GM12865 (cell line): ENCODE results near the gene RAP1GAP.

Experiments used
- DNase-seq: peaks from one replicate; pipeline ENCODE4 v3.0.0; 2010; ENCODE audit warnings: low read depth
- H3K4me3 ChIP-seq: 2 replicates; pipeline ENCODE4 v1.5.1; 2011; ENCODE audit warnings: mild to moderate bottlenecking, low read depth, low read length, control low read depth
- TF ChIP-seq, protein P1 (sequence below): IDR thresholded peaks from 2 replicates; pipeline ENCODE4 v1.5.1; 2011; ENCODE audit warnings: low read length, control low read depth, low read depth, inconsistent platforms; ENCODE audit not compliant: insufficient read depth; ENCODE audit errors: missing control alignments

Gene RAP1GAP

DNA sequence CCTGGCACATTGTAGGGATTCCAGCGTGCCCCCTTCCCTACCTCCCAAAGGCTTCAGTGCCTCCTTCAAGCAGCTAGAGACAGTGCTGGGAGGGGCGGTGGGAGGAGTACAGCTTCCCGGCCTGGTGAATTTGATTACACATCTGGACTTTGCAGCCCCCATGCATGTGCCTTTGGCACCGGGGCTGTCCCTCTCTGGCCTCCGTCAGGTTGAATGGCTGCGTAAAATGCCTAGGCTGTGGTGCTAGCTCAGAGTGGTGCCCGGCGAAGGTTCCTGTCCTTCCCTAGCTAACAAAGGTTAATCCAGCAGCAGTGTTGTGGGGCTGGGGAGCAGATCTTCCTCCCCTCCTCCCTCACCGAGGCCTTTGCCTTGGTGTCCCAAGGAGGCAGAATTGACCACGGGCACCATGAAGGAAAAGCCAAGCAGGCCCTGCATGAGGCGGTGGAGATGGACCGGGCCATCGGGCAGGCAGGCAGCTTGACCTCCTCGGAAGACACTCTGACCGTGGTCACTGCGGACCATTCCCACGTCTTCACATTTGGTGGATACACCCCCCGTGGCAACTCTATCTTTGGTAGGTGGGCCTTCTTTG, 93.7 kb downstream of the RAP1GAP start:
- H3K4me3 ChIP-seq, result no peak overlapping the region
- TF ChIP-seq, protein P1, sequence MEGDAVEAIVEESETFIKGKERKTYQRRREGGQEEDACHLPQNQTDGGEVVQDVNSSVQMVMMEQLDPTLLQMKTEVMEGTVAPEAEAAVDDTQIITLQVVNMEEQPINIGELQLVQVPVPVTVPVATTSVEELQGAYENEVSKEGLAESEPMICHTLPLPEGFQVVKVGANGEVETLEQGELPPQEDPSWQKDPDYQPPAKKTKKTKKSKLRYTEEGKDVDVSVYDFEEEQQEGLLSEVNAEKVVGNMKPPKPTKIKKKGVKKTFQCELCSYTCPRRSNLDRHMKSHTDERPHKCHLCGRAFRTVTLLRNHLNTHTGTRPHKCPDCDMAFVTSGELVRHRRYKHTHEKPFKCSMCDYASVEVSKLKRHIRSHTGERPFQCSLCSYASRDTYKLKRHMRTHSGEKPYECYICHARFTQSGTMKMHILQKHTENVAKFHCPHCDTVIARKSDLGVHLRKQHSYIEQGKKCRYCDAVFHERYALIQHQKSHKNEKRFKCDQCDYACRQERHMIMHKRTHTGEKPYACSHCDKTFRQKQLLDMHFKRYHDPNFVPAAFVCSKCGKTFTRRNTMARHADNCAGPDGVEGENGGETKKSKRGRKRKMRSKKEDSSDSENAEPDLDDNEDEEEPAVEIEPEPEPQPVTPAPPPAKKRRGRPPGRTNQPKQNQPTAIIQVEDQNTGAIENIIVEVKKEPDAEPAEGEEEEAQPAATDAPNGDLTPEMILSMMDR, result no peak
- DNase-seq, result no peak

DNA sequence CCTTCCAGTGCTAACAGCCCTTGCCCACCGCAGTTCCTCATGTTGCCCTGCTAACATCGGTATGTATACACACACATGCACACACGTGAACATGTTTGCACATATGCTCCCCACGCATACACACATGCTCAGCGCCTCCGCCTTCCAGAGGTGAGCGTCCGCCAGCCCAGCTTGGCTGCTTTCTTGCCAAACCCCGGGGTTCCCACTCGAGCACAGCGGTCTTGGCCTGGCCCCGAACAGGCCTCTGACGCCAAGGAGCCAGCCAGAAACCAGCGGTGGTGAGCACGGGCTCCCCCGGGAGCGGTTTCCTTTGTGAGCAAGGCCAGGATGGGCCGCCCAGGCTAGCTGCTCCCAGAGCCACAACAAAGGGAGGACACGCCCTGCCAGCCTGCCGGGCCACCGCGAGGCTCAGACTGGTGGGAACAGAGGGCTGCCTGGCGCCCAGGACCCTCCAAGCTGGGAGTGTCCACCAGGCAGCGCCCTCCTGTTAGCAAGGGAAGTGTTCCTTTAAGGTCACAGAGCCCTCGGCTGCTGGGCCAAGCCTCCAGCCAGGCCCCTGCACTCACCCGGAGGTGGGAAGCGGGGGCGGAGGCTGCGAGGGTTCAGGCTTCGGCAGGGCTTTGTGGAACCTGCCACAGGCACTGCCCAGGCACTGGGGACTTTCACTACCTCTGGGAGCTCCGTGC, 94.5 kb downstream of the RAP1GAP start:
- TF ChIP-seq, protein P1, result no peak
- DNase-seq, result no peak
- H3K4me3 ChIP-seq, result no peak overlapping the region

DNA sequence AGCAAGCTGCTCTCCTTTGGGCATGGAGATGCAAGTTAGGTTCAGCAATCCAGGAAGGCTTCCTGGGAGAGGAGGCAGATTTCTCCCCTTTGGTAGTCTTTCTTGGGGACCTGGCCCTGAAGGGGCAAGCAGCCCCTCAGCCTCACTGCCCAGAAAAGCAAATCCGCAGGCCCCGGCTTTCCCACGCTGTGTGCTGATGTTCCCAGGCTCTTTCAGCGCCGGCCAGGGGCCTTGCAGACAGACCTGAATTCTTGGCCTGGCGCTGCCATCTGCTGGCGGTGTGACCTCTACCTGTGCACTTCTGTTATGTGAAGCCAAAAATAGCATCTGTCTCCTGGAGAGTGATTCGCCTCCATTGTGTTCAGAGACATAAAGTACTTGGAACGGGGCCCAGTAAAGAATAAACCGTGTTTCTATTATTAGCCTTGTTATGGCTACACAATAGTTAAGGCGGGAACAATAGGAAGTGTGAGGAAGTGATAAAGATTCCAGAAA, 95.1 kb downstream of the RAP1GAP start:
- H3K4me3 ChIP-seq, result no peak overlapping the region
- DNase-seq, result peak; percentile 53
- TF ChIP-seq, protein P1, result peak; percentile 32

DNA sequence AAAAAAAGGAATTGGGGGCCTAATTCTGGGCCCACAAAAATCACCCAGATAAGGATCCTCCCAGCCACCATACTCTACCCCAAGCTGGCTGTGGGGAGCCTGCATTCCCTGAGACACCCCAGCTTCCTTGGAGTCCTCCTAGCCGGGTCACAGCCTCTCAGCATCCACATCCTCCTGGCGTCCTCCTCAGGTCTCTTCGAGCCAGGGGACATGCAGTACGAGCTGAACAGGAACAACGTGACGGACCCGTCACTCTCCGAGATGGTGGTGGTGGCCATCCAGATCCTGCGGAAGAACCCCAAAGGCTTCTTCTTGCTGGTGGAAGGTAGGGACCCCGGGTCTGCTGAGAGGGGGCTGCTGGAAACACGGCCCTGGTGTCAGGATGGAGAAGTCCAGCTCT, 95.7 kb downstream of the RAP1GAP start:
- no peak for DNase-seq
- H3K4me3 ChIP-seq, result no peak overlapping the region
- TF ChIP-seq, protein P1, result no peak

DNA sequence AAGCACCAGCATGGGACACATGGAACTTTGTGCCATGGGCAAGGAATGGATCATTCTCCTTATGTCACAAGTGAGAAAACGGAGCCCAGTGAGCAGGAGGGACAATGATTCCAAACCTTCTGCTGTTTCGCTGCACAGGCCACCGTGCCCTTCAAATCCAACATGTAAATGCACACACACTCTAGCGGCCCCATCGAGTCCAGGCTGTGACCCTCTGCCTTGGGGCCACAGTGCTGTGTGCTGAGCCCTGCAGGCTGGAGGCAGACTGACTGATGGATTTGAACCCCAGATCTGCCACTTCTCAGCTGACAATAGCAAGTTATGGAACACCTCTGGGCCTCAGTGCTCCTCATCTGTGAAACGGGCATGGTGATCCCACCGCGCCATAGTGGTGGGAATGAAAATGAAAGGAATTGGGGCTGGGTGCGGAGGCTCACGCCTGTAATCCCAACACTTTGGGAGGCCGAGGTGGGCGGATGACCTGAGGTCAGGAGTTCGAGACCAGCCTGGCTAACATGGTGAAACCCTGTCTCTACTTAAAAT, 96.4 kb downstream of the RAP1GAP start:
- no peak for DNase-seq
- TF ChIP-seq, protein P1, result no peak

DNA sequence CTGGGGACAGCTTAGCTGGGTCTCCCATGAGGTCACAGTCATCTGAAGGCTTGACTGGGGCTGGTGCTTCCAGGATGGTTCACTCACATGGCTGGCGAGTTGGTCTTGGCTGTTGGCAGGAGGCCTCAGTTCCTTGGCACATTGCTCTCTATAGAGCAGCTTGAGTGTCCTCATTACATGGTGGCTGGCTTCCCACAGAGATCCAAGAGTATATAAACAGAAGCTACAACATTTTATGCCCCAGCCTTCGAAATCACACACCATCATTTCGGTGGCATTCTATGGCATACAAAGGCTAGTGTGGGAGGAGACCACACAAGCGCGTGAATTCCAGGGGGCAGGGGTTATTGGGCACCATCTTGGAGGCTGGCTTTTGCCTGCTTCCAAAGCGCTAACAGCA, 96.9 kb downstream of the RAP1GAP start:
- DNase-seq, result no peak
- TF ChIP-seq, protein P1, result no peak

More for the DNA sequence above, 96.4 kb downstream of the RAP1GAP start:
- H3K4me3 ChIP-seq, result no peak overlapping the region

More for the DNA sequence above, 96.9 kb downstream of the RAP1GAP start:
- no peak overlapping the region for H3K4me3 ChIP-seq
